SK-N-SH (cell line): Measurements from ENCODE around the gene CTTN. TPM values are rescaled to one million over a fixed set of nuclear protein-coding genes. Genes with fewer than 3 reads are reported as not detected.

ENCODE experiments used
- CTCF ChIA-PET: fragments of 300-600, 350-600 bp; formaldehyde crosslinking; extraction: SDS; loops from one replicate; lab custom pipeline; 2021; lab: Yijun Ruan, JAX
- POLR2A ChIA-PET: fragments of 350-600 bp; sonication (Branson Sonifier 250); formaldehyde crosslinking; extraction: SDS; loops from one replicate; lab custom pipeline; 2020; ENCODE audit warnings: antibody characterized with exemption, inconsistent platforms; lab: Yijun Ruan, JAX
- DNase-seq: peaks from one replicate; pipeline ENCODE4 v3.0.0; 2012
- H2AFZ ChIP-seq: fragments of 200-600 bp; sonication (generic); 2 replicates; pipeline ENCODE4 v1.8.1; 2016; ENCODE audit warnings: antibody characterized with exemption, mild to moderate bottlenecking, low read depth
- H3F3A ChIP-seq: fragments of 200-600 bp; sonication (generic); replicated peaks from 2 replicates; pipeline ENCODE3; 2016; ENCODE audit warnings: antibody characterized with exemption, mild to moderate bottlenecking; ENCODE audit not compliant: insufficient read depth
- H3K27ac ChIP-seq, 2 experiments: fragments of 200-500 bp in 1 of 2; fragments of 200-600 bp in 1 of 2; sonication (Bioruptor generic) in 1 of 2; sonication (generic), shearing (Covaris generic) in 1 of 2; 2 replicates each; pipeline versions ENCODE4 v1.5.1 to v1.6.1; 2014 to 2016; ENCODE audit warnings: low read depth in 2 of 2, inconsistent platforms in 1 of 2, low read length in 1 of 2, mild to moderate bottlenecking in 1 of 2, mixed read lengths in 1 of 2
- H3K27me3 ChIP-seq: fragments of 200-600 bp; sonication (generic), shearing (Covaris generic); 2 replicates; pipeline ENCODE4 v1.6.1; 2016; ENCODE audit warnings: mixed run types; ENCODE audit not compliant: insufficient read depth
- H3K36me3 ChIP-seq, 2 experiments: fragments of 200-500 bp in 1 of 2; fragments of 200-600 bp in 1 of 2; sonication (Bioruptor generic) in 1 of 2; sonication (generic) in 1 of 2; replicated peaks in 1 of 2; 2 replicates each; pipeline versions ENCODE3 to v1.5.1; 2014 to 2016; ENCODE audit warnings: low read length in 1 of 2, mild to moderate bottlenecking in 1 of 2; ENCODE audit not compliant: insufficient read depth in 2 of 2, control insufficient read depth in 1 of 2
- H3K4me1 ChIP-seq, 2 experiments: fragments of 200-500 bp in 1 of 2; fragments of 200-600 bp in 1 of 2; sonication (Bioruptor generic) in 1 of 2; sonication (generic), shearing (Covaris generic) in 1 of 2; 2 replicates each; pipeline versions ENCODE4 v1.5.1 to v1.6.1; 2014 to 2016; ENCODE audit warnings: low read depth in 1 of 2, low read length in 1 of 2, mixed run types in 1 of 2; ENCODE audit not compliant: insufficient read depth in 2 of 2, control insufficient read depth in 1 of 2
- H3K4me2 ChIP-seq: fragments of 200-600 bp; sonication (generic), shearing (Covaris generic); 2 replicates; pipeline ENCODE4 v1.6.1; 2017; ENCODE audit warnings: mixed run types
- H3K4me3 ChIP-seq, 2 experiments: fragments of 200-500 bp in 1 of 2; fragments of 200-600 bp in 1 of 2; sonication (Bioruptor generic) in 1 of 2; sonication (generic), shearing (Covaris generic) in 1 of 2; 2 replicates each; pipeline versions ENCODE4 v1.5.1 to v1.8.1; 2014 to 2016; ENCODE audit warnings: low read depth in 2 of 2, inconsistent platforms in 1 of 2, low read length in 1 of 2, mild to moderate bottlenecking in 1 of 2, mixed read lengths in 1 of 2, moderate library complexity in 1 of 2
- H3K79me2 ChIP-seq: fragments of 200-600 bp; sonication (generic); 2 replicates; pipeline ENCODE4 v1.8.1; 2017; ENCODE audit warnings: mild to moderate bottlenecking; ENCODE audit not compliant: insufficient read depth
- H3K9ac ChIP-seq: fragments of 200-600 bp; sonication (generic); 2 replicates; pipeline ENCODE4 v1.6.1; 2017; ENCODE audit warnings: mixed run types
- H3K9me2 ChIP-seq: fragments of 200-600 bp; sonication (generic); 2 replicates; pipeline ENCODE4 v1.6.1; 2017; ENCODE audit warnings: mixed run types
- H3K9me3 ChIP-seq: fragments of 200-600 bp; sonication (generic); 2 replicates; pipeline ENCODE4 v1.6.1; 2017; ENCODE audit warnings: mixed run types, mild to moderate bottlenecking, moderate library complexity
- H4K20me1 ChIP-seq: fragments of 200-600 bp; sonication (generic); 2 replicates; pipeline ENCODE4 v1.6.1; 2017; ENCODE audit warnings: mild to moderate bottlenecking, mixed run types; ENCODE audit not compliant: insufficient read depth
- EP300 ChIP-seq, 2 experiments: IDR thresholded peaks; 2 replicates each; pipeline versions ENCODE4 v1.4.0 to v1.6.1; 2012; ENCODE audit warnings: borderline replicate concordance in 1 of 2, low read depth in 1 of 2, low read length in 1 of 2
- EZH2phosphoT487 ChIP-seq: fragments of 200-600 bp; sonication (generic); IDR thresholded peaks from 2 replicates; pipeline ENCODE4 v1.6.1; 2017; ENCODE audit warnings: low read depth, mixed run types, mild to moderate bottlenecking, antibody characterized with exemption, moderate library complexity, borderline replicate concordance
- FOSL2 ChIP-seq: IDR thresholded peaks from 2 replicates; pipeline ENCODE4 v1.4.0; 2012; ENCODE audit warnings: low read depth, mild to moderate bottlenecking, moderate library complexity, borderline replicate concordance
- FOXJ3 ChIP-seq: sonication (generic); formaldehyde crosslinking; IDR thresholded peaks from 2 replicates; pipeline ENCODE4 v1.5.1; 2020; ENCODE audit warnings: mild to moderate bottlenecking, missing genetic modification reagents
- FOXM1 ChIP-seq: IDR thresholded peaks from 2 replicates; pipeline ENCODE4 v1.4.0; 2012; ENCODE audit warnings: low read depth, mild to moderate bottlenecking
- POLR2AphosphoS5 ChIP-seq: IDR thresholded peaks from 2 replicates; pipeline ENCODE4 v1.6.1; 2012; ENCODE audit warnings: low read depth, low read length
- RFX5 ChIP-seq: IDR thresholded peaks from 2 replicates; pipeline ENCODE4 v1.6.1; 2012; ENCODE audit warnings: mild to moderate bottlenecking, improper control_type of control experiment, low read length
- SIN3A ChIP-seq: IDR thresholded peaks from 2 replicates; pipeline ENCODE4 v1.6.1; 2012; ENCODE audit warnings: low read depth, mild to moderate bottlenecking, low read length, moderate library complexity, borderline replicate concordance
- SMC3 ChIP-seq: IDR thresholded peaks from 2 replicates; pipeline ENCODE4 v1.6.1; 2012; ENCODE audit warnings: low read depth, low read length, improper control_type of control experiment
- TCF12 ChIP-seq: IDR thresholded peaks from 2 replicates; pipeline ENCODE4 v1.4.0; 2012
- TEAD4 ChIP-seq: IDR thresholded peaks from 2 replicates; pipeline ENCODE4 v1.4.0; 2012; ENCODE audit warnings: mild to moderate bottlenecking, borderline replicate concordance; ENCODE audit not compliant: insufficient read depth
- USF1 ChIP-seq: IDR thresholded peaks from 2 replicates; pipeline ENCODE4 v1.4.0; 2012; ENCODE audit warnings: low read depth, borderline replicate concordance
- WGBS: methylation state at CpG from one replicate; pipeline ENCODE4 v1.1.6; 2017; ENCODE audit warnings: low lambda C conversion rate; 5-methylcytosine and 5-hydroxymethylcytosine counted together
- polyA plus RNA-seq, 3 experiments: library from polyadenylated mRNA; depleted of rRNA; stranded (reverse); fragments of >200 nt; gene quantifications; 2 replicates each; pipeline ENCODE4 v1.2.3, GENCODE V29; 2012
- TF ChIP-seq, protein P1 (sequence below): fragments of 150-350 bp; IDR thresholded peaks from 2 replicates; pipeline ENCODE4 v1.6.1; 2016; ENCODE audit warnings: mild to moderate bottlenecking, low read depth, low read length
- TF ChIP-seq, protein P2 (sequence below): IDR thresholded peaks from 2 replicates; pipeline ENCODE4 v1.4.0; 2012; ENCODE audit warnings: low read depth, borderline replicate concordance
- TF ChIP-seq, protein P3 (sequence below): fragments of 150-350 bp; IDR thresholded peaks from 2 replicates; pipeline ENCODE4 v1.6.1; 2017; ENCODE audit warnings: antibody characterized with exemption, low read length, low read depth, borderline replicate concordance

The CTTN gene
- polyA plus RNA-seq, 1 of the 3 experiments (the other 2 are of a cell fraction), result 243 TPM

- H4K20me1 ChIP-seq, result no peaks in the 10 kb centered on the region
- H3K36me3 ChIP-seq, result no peaks in the 10 kb centered on the region
- H3K9me2 ChIP-seq, result no peaks in the 10 kb centered on the region
- H3K9me3 ChIP-seq, result no peaks in the 10 kb centered on the region
- no peaks in the 10 kb centered on the region for H3K27me3 ChIP-seq
- H3K79me2 ChIP-seq, result no peaks in the 10 kb centered on the region
- H3F3A ChIP-seq, result no peaks in the 10 kb centered on the region
- no peak for DNase-seq
- H3K4me2 ChIP-seq, result no peak overlapping the region
- no peak overlapping the region for H3K27ac ChIP-seq
- ChIA-PET CTCF (interaction anchor here (0.5 to 3.5 kb wide), 5 partner anchors 11 to 604 kb away, joined by 3 to 13 read pairs (median 4); no protein-coding TSS in a partner anchor), POLR2A (no interaction called here)
- no peak overlapping the region for H3K9ac ChIP-seq
- TF ChIP-seq TCF12 (no peak), FOSL2 (no peak), RFX5 (no peak), POLR2AphosphoS5 (no peak), FOXJ3 (CRISPR knock-in tag) (no peak), FOXM1 (no peak), SMC3 (no peak)
- TF ChIP-seq, protein P1, sequence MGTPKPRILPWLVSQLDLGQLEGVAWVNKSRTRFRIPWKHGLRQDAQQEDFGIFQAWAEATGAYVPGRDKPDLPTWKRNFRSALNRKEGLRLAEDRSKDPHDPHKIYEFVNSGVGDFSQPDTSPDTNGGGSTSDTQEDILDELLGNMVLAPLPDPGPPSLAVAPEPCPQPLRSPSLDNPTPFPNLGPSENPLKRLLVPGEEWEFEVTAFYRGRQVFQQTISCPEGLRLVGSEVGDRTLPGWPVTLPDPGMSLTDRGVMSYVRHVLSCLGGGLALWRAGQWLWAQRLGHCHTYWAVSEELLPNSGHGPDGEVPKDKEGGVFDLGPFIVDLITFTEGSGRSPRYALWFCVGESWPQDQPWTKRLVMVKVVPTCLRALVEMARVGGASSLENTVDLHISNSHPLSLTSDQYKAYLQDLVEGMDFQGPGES, result no peak
- 69% methylated on average over 12 of the region's 12 CpGs for WGBS
- no peak overlapping the region for H3K4me3 ChIP-seq
- H2AFZ ChIP-seq, result no peak overlapping the region
- peaks cover 0 to 18% of the 10 kb centered on the region in 2 experiments; a peak in 2 of 4 replicates for H3K4me1 ChIP-seq
Observed at GRCh38 chr11:70482529-70482917, 84.2 kb downstream of the CTTN start.

DNA sequence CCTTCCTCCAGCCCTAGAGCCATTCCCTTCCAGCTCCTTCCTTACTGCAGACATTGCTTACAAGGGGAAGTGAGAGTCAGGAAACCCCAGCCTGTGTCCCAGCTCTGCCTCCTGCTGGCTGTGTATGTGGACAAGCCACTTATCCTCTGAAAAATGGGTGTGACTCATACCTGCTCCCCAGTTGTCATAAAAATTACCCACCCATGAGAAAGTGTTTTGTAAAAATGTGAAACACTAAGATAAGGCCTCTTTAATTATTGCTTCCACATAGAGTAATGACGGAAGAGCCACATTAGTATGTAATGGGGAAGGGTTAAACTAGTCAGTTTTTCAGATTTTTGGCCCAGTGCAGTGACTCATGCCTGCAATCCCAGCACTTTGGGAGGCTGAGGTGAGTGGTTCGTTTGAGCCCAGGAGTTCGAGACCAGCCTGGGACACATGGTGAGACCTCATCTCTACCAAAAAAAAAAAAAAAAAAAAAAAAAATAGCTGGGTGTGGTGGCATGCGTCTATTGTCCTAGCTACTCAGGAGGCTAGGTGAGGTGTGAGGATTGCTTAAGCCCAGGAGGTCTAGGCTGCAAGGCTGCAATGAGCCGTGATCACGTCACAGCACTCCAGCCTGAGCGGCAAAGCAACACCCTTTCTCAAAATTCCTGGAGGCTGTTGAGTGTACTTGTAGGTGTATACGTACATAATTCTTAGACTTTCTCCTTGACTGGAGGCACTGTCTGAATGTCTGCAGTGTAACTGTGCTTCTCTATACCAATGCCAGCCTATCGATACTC lies 84.9 kb downstream of the CTTN start:
- no peaks in the 10 kb centered on the region for H3K9me3 ChIP-seq
- ChIA-PET POLR2A (no interaction called here), CTCF (interaction anchor here (0.5 to 3.5 kb wide), 4 partner anchors 12 to 604 kb away, joined by 3 to 13 read pairs (median 4); no protein-coding TSS in a partner anchor)
- H3K36me3 ChIP-seq, result no peaks in the 10 kb centered on the region
- no peak overlapping the region for H3K4me3 ChIP-seq
- H3K27ac ChIP-seq, result no peak overlapping the region
- H3K79me2 ChIP-seq, result no peaks in the 10 kb centered on the region
- no peak for TF ChIP-seq FOSL2
- TF ChIP-seq, all 33 proteins: peak for 0
- no peaks in the 10 kb centered on the region for H3K27me3 ChIP-seq
- WGBS, result 62% methylated on average over 9 of the region's 9 CpGs
- H4K20me1 ChIP-seq, result no peaks in the 10 kb centered on the region
- no peak for DNase-seq
- H3F3A ChIP-seq, result no peaks in the 10 kb centered on the region
- no peak overlapping the region for H2AFZ ChIP-seq
- H3K4me1 ChIP-seq, result peaks cover 0 to 11% of the 10 kb centered on the region in 2 experiments; a peak in 1 of 4 replicates
- H3K4me2 ChIP-seq, result no peak overlapping the region
- H3K9me2 ChIP-seq, result no peaks in the 10 kb centered on the region
- no peak overlapping the region for H3K9ac ChIP-seq

- DNase-seq, result no peak
- Histone ChIP-seq H3K4me2 (no peak overlapping the region), H3K4me3 (no peak overlapping the region), H4K20me1 (no peaks in the 10 kb centered on the region), H3K9ac (no peak overlapping the region), H3K9me2 (no peaks in the 10 kb centered on the region), H3F3A (no peaks in the 10 kb centered on the region), H3K9me3 (no peaks in the 10 kb centered on the region), H3K4me1 (peaks cover 0 to 4% of the 10 kb centered on the region in 2 experiments; a peak in 1 of 4 replicates), H2AFZ (no peak overlapping the region), H3K27ac (no peak overlapping the region), H3K36me3 (no peaks in the 10 kb centered on the region), H3K27me3 (no peaks in the 10 kb centered on the region)
- POLR2A ChIA-PET, result no interaction called here
- WGBS, result 44% methylated on average over 2 of the region's 2 CpGs
- no peak for TF ChIP-seq EZH2phosphoT487
- TF ChIP-seq, protein P2, sequence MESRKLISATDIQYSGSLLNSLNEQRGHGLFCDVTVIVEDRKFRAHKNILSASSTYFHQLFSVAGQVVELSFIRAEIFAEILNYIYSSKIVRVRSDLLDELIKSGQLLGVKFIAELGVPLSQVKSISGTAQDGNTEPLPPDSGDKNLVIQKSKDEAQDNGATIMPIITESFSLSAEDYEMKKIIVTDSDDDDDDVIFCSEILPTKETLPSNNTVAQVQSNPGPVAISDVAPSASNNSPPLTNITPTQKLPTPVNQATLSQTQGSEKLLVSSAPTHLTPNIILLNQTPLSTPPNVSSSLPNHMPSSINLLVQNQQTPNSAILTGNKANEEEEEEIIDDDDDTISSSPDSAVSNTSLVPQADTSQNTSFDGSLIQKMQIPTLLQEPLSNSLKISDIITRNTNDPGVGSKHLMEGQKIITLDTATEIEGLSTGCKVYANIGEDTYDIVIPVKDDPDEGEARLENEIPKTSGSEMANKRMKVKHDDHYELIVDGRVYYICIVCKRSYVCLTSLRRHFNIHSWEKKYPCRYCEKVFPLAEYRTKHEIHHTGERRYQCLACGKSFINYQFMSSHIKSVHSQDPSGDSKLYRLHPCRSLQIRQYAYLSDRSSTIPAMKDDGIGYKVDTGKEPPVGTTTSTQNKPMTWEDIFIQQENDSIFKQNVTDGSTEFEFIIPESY, result no peak
- no peak for TF ChIP-seq USF1
- TF ChIP-seq, protein P3, sequence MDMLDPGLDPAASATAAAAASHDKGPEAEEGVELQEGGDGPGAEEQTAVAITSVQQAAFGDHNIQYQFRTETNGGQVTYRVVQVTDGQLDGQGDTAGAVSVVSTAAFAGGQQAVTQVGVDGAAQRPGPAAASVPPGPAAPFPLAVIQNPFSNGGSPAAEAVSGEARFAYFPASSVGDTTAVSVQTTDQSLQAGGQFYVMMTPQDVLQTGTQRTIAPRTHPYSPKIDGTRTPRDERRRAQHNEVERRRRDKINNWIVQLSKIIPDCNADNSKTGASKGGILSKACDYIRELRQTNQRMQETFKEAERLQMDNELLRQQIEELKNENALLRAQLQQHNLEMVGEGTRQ, result no peak
- no peak for TF ChIP-seq TEAD4
- TF ChIP-seq SIN3A, result no peak
- no peak for TF ChIP-seq EP300 (IDR thresholded peaks at IDR 0.05; ENCODE audit: borderline replicate concordance in 1 of 2, low read depth in 1 of 2, low read length in 1 of 2)
- TF ChIP-seq, all 33 proteins: peak for 0
- CTCF ChIA-PET, result no interaction called here
- no peaks in the 10 kb centered on the region for H3K79me2 ChIP-seq
Observed at GRCh38 chr11:70483917-70484316, 85.6 kb downstream of the CTTN start.
